Tibial artery (tissue), 4 donors: ENCODE measurements around the gene MAMDC2.
A peak's percentile ranks its signal among the peaks of the same experiment; 100 is the strongest.

Experiments
- DNase-seq, 2 donors: peaks; one replicate each; pipeline ENCODE4 v3.0.0-alpha.2; 2019
- H3K27ac ChIP-seq, 2 donors: fragments of 200-600 bp; sonication (generic) in 1 of 2; 1 replicate in 1 of 2; 2 replicates in 1 of 2; pipeline ENCODE4 v1.5.1; 2018 to 2019; ENCODE audit warnings: mild to moderate bottlenecking in 1 of 2
- H3K27me3 ChIP-seq, 2 donors: fragments of 200-600 bp; sonication (generic) in 1 of 2; one replicate each; pipeline versions ENCODE4 v1.5.1 to v1.6.0; 2016 to 2019
- H3K36me3 ChIP-seq, 3 donors: fragments of 200-600 bp; sonication (generic) in 2 of 3; one replicate each; pipeline ENCODE4 v1.5.1; 2016 to 2019; ENCODE audit warnings: mild to moderate bottlenecking in 2 of 3
- H3K4me1 ChIP-seq, 4 donors: fragments of 200-600 bp; sonication (generic) in 2 of 4; 1 replicate in 3 of 4; 2 replicates in 1 of 4; pipeline ENCODE4 v1.5.1; 2016 to 2019
- H3K4me3 ChIP-seq, 2 donors: fragments of 200-600 bp; sonication (generic) in 1 of 2; 1 replicate in 1 of 2; 2 replicates in 1 of 2; pipeline ENCODE4 v1.5.1; 2018 to 2019; ENCODE audit warnings: mild to moderate bottlenecking in 2 of 2
- H3K9me3 ChIP-seq, 3 donors: fragments of 200-600 bp; sonication (generic) in 1 of 3; one replicate each; pipeline ENCODE4 v1.5.1; 2016 to 2019
- CTCF ChIP-seq, 2 experiments: fragments of 200-600 bp in 1 of 2; fragments of 450-650 bp in 1 of 2; IDR thresholded peaks; one replicate each; pipeline ENCODE4 v1.5.1; 2017 to 2019; ENCODE audit warnings: antibody characterized with exemption in 2 of 2, mild to moderate bottlenecking in 1 of 2, moderate library complexity in 1 of 2
- intact Hi-C: fragments of 100-400 bp; cut with DNase I; formaldehyde crosslinking; loops from one replicate; pipeline ENCODE4 v1.15.0; 2023; ENCODE audit warnings: low total_unique reads

The MAMDC2 gene

GRCh38 chr9:70257991-70258691, 214.5 kb downstream of the MAMDC2 start:
- DNase-seq, result peak in 1 of 2 donors; percentile 32
- H3K9me3 ChIP-seq, result no peaks in the 10 kb centered on the region
- H3K4me3 ChIP-seq, result peak overlapping the region; percentile 65 to 80
- intact Hi-C loops, result loop anchor here (10.0 kb wide), 3 partner anchors 143 to 503 kb away; no protein-coding TSS in a partner anchor
- H3K27ac ChIP-seq, result peak overlapping the region; percentile 93 to 96
- TF ChIP-seq CTCF (IDR thresholded peaks at IDR 0.05), result no peak
- peaks cover 0 to 62% (median 39%) of the 10 kb centered on the region in 4 donors for H3K4me1 ChIP-seq
- H3K36me3 ChIP-seq, result no peaks in the 10 kb centered on the region
- H3K27me3 ChIP-seq, result no peaks in the 10 kb centered on the region

GRCh38 chr9:70258692-70259511, 215.3 kb downstream of the MAMDC2 start, which contains the start of gene SMC5:
Gene SMC5 (plus strand): TSS chr9:70258978. CDS start chr9:70259079, 101 bp downstream.
- Histone ChIP-seq H3K27me3 (no peaks in the 10 kb centered on the region), H3K36me3 (no peaks in the 10 kb centered on the region), H3K9me3 (no peaks in the 10 kb centered on the region), H3K27ac (peak within 1 kb of the TSS; percentile 93 to 96), H3K4me1 (peaks cover 0 to 69% (median 42%) of the 10 kb centered on the region in 4 donors), H3K4me3 (peak within 1 kb of the TSS; percentile 65 to 80)
- intact Hi-C loops, result loop anchor here (10.0 kb wide), 3 partner anchors 144 to 504 kb away; no protein-coding TSS in a partner anchor
- no peak for TF ChIP-seq CTCF (IDR thresholded peaks at IDR 0.05)
- peak; percentile 86 to 95 for DNase-seq

GRCh38 chr9:70259512-70259802, 215.8 kb downstream of the MAMDC2 start:
- Histone ChIP-seq H3K4me3 (peak overlapping the region; percentile 65 to 80), H3K36me3 (peaks cover 1 to 4% (median 4%) of the 10 kb centered on the region in 3 donors), H3K27me3 (no peaks in the 10 kb centered on the region), H3K27ac (peak overlapping the region; percentile 93 to 96), H3K9me3 (no peaks in the 10 kb centered on the region), H3K4me1 (peaks cover 0 to 69% (median 44%) of the 10 kb centered on the region in 4 donors)
- TF ChIP-seq CTCF (IDR thresholded peaks at IDR 0.05), result no peak
- no peak for DNase-seq
- intact Hi-C loops, result loop anchor here (10.0 kb wide), 3 partner anchors 145 to 505 kb away; no protein-coding TSS in a partner anchor

GRCh38 chr9:70260007-70260443, 216.4 kb downstream of the MAMDC2 start:
- Histone ChIP-seq H3K9me3 (no peaks in the 10 kb centered on the region), H3K4me1 (peaks cover 0 to 69% (median 45%) of the 10 kb centered on the region in 4 donors), H3K27me3 (no peaks in the 10 kb centered on the region), H3K27ac (peak overlapping the region in 1 of 2 donors; percentile 96), H3K36me3 (peaks cover 7 to 10% (median 10%) of the 10 kb centered on the region in 3 donors), H3K4me3 (peak overlapping the region; percentile 65 to 80)
- intact Hi-C loops, result no loop called here
- TF ChIP-seq CTCF (IDR thresholded peaks at IDR 0.05), result no peak
- no peak for DNase-seq

GRCh38 chr9:70260606-70261005, 217.0 kb downstream of the MAMDC2 start:
- DNase-seq, result no peak
- intact Hi-C loops, result no loop called here
- peaks cover 0 to 65% (median 45%) of the 10 kb centered on the region in 4 donors for H3K4me1 ChIP-seq
- H3K27ac ChIP-seq, result no peak overlapping the region
- no peak for TF ChIP-seq CTCF (IDR thresholded peaks at IDR 0.05)
- no peaks in the 10 kb centered on the region for H3K27me3 ChIP-seq
- H3K36me3 ChIP-seq, result peaks cover 12 to 16% (median 13%) of the 10 kb centered on the region in 3 donors
- no peaks in the 10 kb centered on the region for H3K9me3 ChIP-seq
- H3K4me3 ChIP-seq, result peak overlapping the region; percentile 65 to 80
